HUES6 (cell line): Measurements from ENCODE around the gene NAPG.

ENCODE experiments used
- H3K27ac ChIP-seq: 2 replicates; pipeline ENCODE4 v1.7.0; 2013; ENCODE audit warnings: low read depth, mild to moderate bottlenecking, low read length, inconsistent platforms
- H3K27me3 ChIP-seq: 2 replicates; pipeline ENCODE4 v1.6.1; 2013; ENCODE audit warnings: low read length; ENCODE audit not compliant: control insufficient read depth, insufficient read depth
- H3K36me3 ChIP-seq: 2 replicates; pipeline ENCODE4 v1.6.1; 2013; ENCODE audit warnings: low read length; ENCODE audit not compliant: control insufficient read depth, insufficient read depth
- H3K4me1 ChIP-seq: 2 replicates; pipeline ENCODE4 v1.6.1; 2013; ENCODE audit warnings: low read length; ENCODE audit not compliant: control insufficient read depth, insufficient read depth
- H3K4me3 ChIP-seq: 2 replicates; pipeline ENCODE4 v1.5.1; 2013; ENCODE audit warnings: low read depth, low read length
- H3K9ac ChIP-seq: one replicate; pipeline ENCODE4 v1.6.1; 2013; ENCODE audit warnings: mild to moderate bottlenecking, low read length
- H3K9me3 ChIP-seq: 2 replicates; pipeline ENCODE4 v1.6.1; 2013; ENCODE audit warnings: low read depth, low read length; ENCODE audit not compliant: control insufficient read depth, insufficient read depth

NAPG gene

GRCh38 chr18:10514601-10515000 lies 11.2 kb upstream of the NAPG start:
- H3K27me3 ChIP-seq, result no peaks in the 10 kb centered on the region
- H3K27ac ChIP-seq, result no peak overlapping the region
- H3K4me1 ChIP-seq, result no peaks in the 10 kb centered on the region
- H3K9ac ChIP-seq, result no peak overlapping the region
- H3K4me3 ChIP-seq, result no peak overlapping the region
- H3K9me3 ChIP-seq, result no peaks in the 10 kb centered on the region
- no peaks in the 10 kb centered on the region for H3K36me3 ChIP-seq

- Histone ChIP-seq H3K9me3 (no peaks in the 10 kb centered on the region), H3K4me1 (no peaks in the 10 kb centered on the region), H3K27me3 (no peaks in the 10 kb centered on the region), H3K9ac (no peak overlapping the region), H3K4me3 (no peak overlapping the region), H3K27ac (no peak overlapping the region), H3K36me3 (no peaks in the 10 kb centered on the region)
These were observed 10.4 kb upstream of the NAPG start for GRCh38 chr18:10515456-10515855.

- no peaks in the 10 kb centered on the region for H3K36me3 ChIP-seq
- H3K27me3 ChIP-seq, result no peaks in the 10 kb centered on the region
- no peaks in the 10 kb centered on the region for H3K9me3 ChIP-seq
- H3K4me1 ChIP-seq, result no peaks in the 10 kb centered on the region
- no peak overlapping the region for H3K4me3 ChIP-seq
- no peak overlapping the region for H3K27ac ChIP-seq
- no peak overlapping the region for H3K9ac ChIP-seq
These were observed 9.7 kb upstream of the NAPG start for GRCh38 chr18:10516078-10516477.

- Histone ChIP-seq H3K36me3 (no peaks in the 10 kb centered on the region), H3K27me3 (no peaks in the 10 kb centered on the region), H3K9me3 (no peaks in the 10 kb centered on the region), H3K9ac (no peak overlapping the region), H3K4me1 (peaks cover 3% of the 10 kb centered on the region; the same call in 1 of the 2 replicates), H3K4me3 (no peak overlapping the region), H3K27ac (no peak overlapping the region)
These were observed 7.1 kb upstream of the NAPG start for GRCh38 chr18:10518595-10519255.

- Histone ChIP-seq H3K4me3 (no peak overlapping the region), H3K9ac (no peak overlapping the region), H3K9me3 (no peaks in the 10 kb centered on the region), H3K27ac (no peak overlapping the region), H3K36me3 (no peaks in the 10 kb centered on the region), H3K27me3 (no peaks in the 10 kb centered on the region), H3K4me1 (peaks cover 3% of the 10 kb centered on the region; the same call in 1 of the 2 replicates)
These were observed 6.5 kb upstream of the NAPG start for GRCh38 chr18:10519366-10519765.

- Histone ChIP-seq H3K9ac (no peak overlapping the region), H3K4me3 (no peak overlapping the region), H3K27ac (no peak overlapping the region), H3K36me3 (no peaks in the 10 kb centered on the region), H3K4me1 (peaks cover 3% of the 10 kb centered on the region; the same call in 1 of the 2 replicates), H3K27me3 (no peaks in the 10 kb centered on the region), H3K9me3 (no peaks in the 10 kb centered on the region)
These were observed 5.6 kb upstream of the NAPG start for GRCh38 chr18:10519999-10520935.

GRCh38 chr18:10521566-10521965 lies 4.3 kb upstream of the NAPG start:
- Histone ChIP-seq H3K27ac (no peak overlapping the region), H3K36me3 (no peaks in the 10 kb centered on the region), H3K9me3 (no peaks in the 10 kb centered on the region), H3K9ac (no peak overlapping the region), H3K4me3 (no peak overlapping the region), H3K4me1 (peaks cover 3% of the 10 kb centered on the region; the same call in 1 of the 2 replicates), H3K27me3 (no peaks in the 10 kb centered on the region)

GRCh38 chr18:10522574-10522973 lies 3.3 kb upstream of the NAPG start:
- no peak overlapping the region for H3K4me3 ChIP-seq
- H3K4me1 ChIP-seq, result peaks cover 3% of the 10 kb centered on the region; the same call in 1 of the 2 replicates
- no peaks in the 10 kb centered on the region for H3K27me3 ChIP-seq
- no peak overlapping the region for H3K27ac ChIP-seq
- no peak overlapping the region for H3K9ac ChIP-seq
- H3K9me3 ChIP-seq, result no peaks in the 10 kb centered on the region
- H3K36me3 ChIP-seq, result no peaks in the 10 kb centered on the region

- Histone ChIP-seq H3K27me3 (no peaks in the 10 kb centered on the region), H3K36me3 (no peaks in the 10 kb centered on the region), H3K9me3 (no peaks in the 10 kb centered on the region), H3K9ac (no peak overlapping the region), H3K27ac (no peak overlapping the region), H3K4me3 (no peak overlapping the region), H3K4me1 (peaks cover 3% of the 10 kb centered on the region; the same call in 1 of the 2 replicates)
These were observed 2.3 kb upstream of the NAPG start for GRCh38 chr18:10523544-10523943.

- no peaks in the 10 kb centered on the region for H3K36me3 ChIP-seq
- H3K9ac ChIP-seq, result no peak overlapping the region
- no peaks in the 10 kb centered on the region for H3K9me3 ChIP-seq
- peaks cover 3% of the 10 kb centered on the region; the same call in 1 of the 2 replicates for H3K4me1 ChIP-seq
- H3K27ac ChIP-seq, result no peak overlapping the region
- H3K4me3 ChIP-seq, result no peak overlapping the region
- no peaks in the 10 kb centered on the region for H3K27me3 ChIP-seq
These were observed 1.1 kb upstream of the NAPG start for GRCh38 chr18:10524507-10525370.
